CD14-positive monocyte (primary cell): ENCODE measurements around the gene HMGB4. TPM values are rescaled to one million over a fixed set of nuclear protein-coding genes. Genes with fewer than 3 reads are reported as not detected.

Source experiments
- DNase-seq, 3 donors: peaks; one replicate each; pipeline ENCODE4 v3.0.0-alpha.2; 2011 to 2022
- H2AFZ ChIP-seq: 2 replicates; pipeline ENCODE4 v1.6.0; 2012; ENCODE audit warnings: mild to moderate bottlenecking, low read depth, low read length, inconsistent platforms; ENCODE audit not compliant: insufficient read depth, poor library complexity, severe bottlenecking
- H3K27ac ChIP-seq, 2 donors: 1 replicate in 1 of 2; 2 replicates in 1 of 2; pipeline ENCODE4 v1.5.1; 2012 to 2013; ENCODE audit warnings: low read length in 2 of 2, control low read depth in 1 of 2, inconsistent platforms in 1 of 2, low read depth in 1 of 2, mild to moderate bottlenecking in 1 of 2
- H3K27me3 ChIP-seq, 2 donors: one replicate each; pipeline versions ENCODE4 v1.6.0 to v1.6.1; 2011 to 2013; ENCODE audit warnings: low read length in 2 of 2; ENCODE audit not compliant: control insufficient read depth in 2 of 2, insufficient read depth in 2 of 2
- H3K36me3 ChIP-seq, 2 donors: replicated peaks in 1 of 2; 1 replicate in 1 of 2; 2 replicates in 1 of 2; pipeline versions ENCODE4 v1.5.1 to v1.6.1; 2012 to 2013; ENCODE audit warnings: low read length in 2 of 2, control low read depth in 1 of 2, inconsistent platforms in 1 of 2, mild to moderate bottlenecking in 1 of 2; ENCODE audit not compliant: insufficient read depth in 2 of 2, control insufficient read depth in 1 of 2
- H3K4me1 ChIP-seq, 2 donors: 1 replicate in 1 of 2; 2 replicates in 1 of 2; pipeline versions ENCODE4 v1.5.1 to v1.6.1; 2012 to 2013; ENCODE audit warnings: low read length in 2 of 2, control low read depth in 1 of 2, inconsistent platforms in 1 of 2, mild to moderate bottlenecking in 1 of 2, moderate library complexity in 1 of 2; ENCODE audit not compliant: insufficient read depth in 2 of 2, control insufficient read depth in 1 of 2
- H3K4me2 ChIP-seq: replicated peaks from 2 replicates; pipeline ENCODE3; 2012; ENCODE audit warnings: low read length, moderate library complexity, mild to moderate bottlenecking; ENCODE audit not compliant: poor library complexity, severe bottlenecking; ENCODE audit errors: extremely low read depth
- H3K4me3 ChIP-seq, 3 experiments: fragments of 200-600 bp in 1 of 3; sonication (generic) in 1 of 3; replicated peaks in 1 of 3; 1 replicate in 2 of 3; 2 replicates in 1 of 3; pipeline ENCODE4 v1.5.1; 2011 to 2013; ENCODE audit warnings: low read length in 3 of 3, mild to moderate bottlenecking in 3 of 3, control low read depth in 2 of 3, low read depth in 2 of 3, inconsistent platforms in 1 of 3, moderate library complexity in 1 of 3
- H3K79me2 ChIP-seq: 2 replicates; pipeline ENCODE4 v1.6.0; 2012; ENCODE audit warnings: mild to moderate bottlenecking, control low read depth, inconsistent platforms, low read length, moderate library complexity; ENCODE audit not compliant: insufficient read depth
- H3K9ac ChIP-seq: 2 replicates; pipeline ENCODE4 v1.6.0; 2017; ENCODE audit warnings: low read length, mild to moderate bottlenecking; ENCODE audit not compliant: insufficient read depth, poor library complexity, severe bottlenecking
- H3K9me3 ChIP-seq, 2 donors: replicated peaks in 1 of 2; 1 replicate in 1 of 2; 2 replicates in 1 of 2; pipeline versions ENCODE4 v1.5.1 to v1.6.1; 2012 to 2013; ENCODE audit warnings: low read length in 2 of 2, control low read depth in 1 of 2; ENCODE audit not compliant: control insufficient read depth in 1 of 2, insufficient read depth in 1 of 2
- H4K20me1 ChIP-seq: 2 replicates; pipeline ENCODE4 v1.6.0; 2012; ENCODE audit warnings: mild to moderate bottlenecking, low read length, control low read depth, moderate library complexity; ENCODE audit not compliant: insufficient read depth
- H3K27ac Mint-ChIP-seq, 7 donors: one replicate each; pipeline ENCODE4 v1.8.0; 2020; ENCODE audit warnings: mild to moderate bottlenecking in 7 of 7, mixed read lengths in 7 of 7, moderate library complexity in 6 of 7, inconsistent platforms in 2 of 7
- H3K27me3 Mint-ChIP-seq, 3 donors: one replicate each; pipeline ENCODE4 v1.8.0; 2021 to 2022; ENCODE audit warnings: low read depth in 3 of 3, mild to moderate bottlenecking in 3 of 3, mixed read lengths in 3 of 3, moderate library complexity in 3 of 3, inconsistent platforms in 1 of 3
- H3K36me3 Mint-ChIP-seq, 2 donors: one replicate each; pipeline ENCODE4 v1.8.0; 2020; ENCODE audit warnings: mixed read lengths in 2 of 2, inconsistent platforms in 1 of 2, mild to moderate bottlenecking in 1 of 2
- H3K4me1 Mint-ChIP-seq: one replicate; pipeline ENCODE4 v1.8.0; 2020; ENCODE audit warnings: mild to moderate bottlenecking, mixed read lengths
- H3K4me3 Mint-ChIP-seq, 2 donors: one replicate each; pipeline ENCODE4 v1.8.0; 2020; ENCODE audit warnings: mild to moderate bottlenecking in 2 of 2, mixed read lengths in 2 of 2, moderate library complexity in 1 of 2
- H3K9me3 Mint-ChIP-seq, 7 donors: one replicate each; pipeline ENCODE4 v1.8.0; 2020 to 2022; ENCODE audit warnings: mixed read lengths in 7 of 7, mild to moderate bottlenecking in 6 of 7, moderate library complexity in 6 of 7, inconsistent platforms in 2 of 7
- WGBS: methylation state at CpG from one replicate; pipeline ENCODE4 v1.1.5; 2013; ENCODE audit warnings: missing lambda C conversion rate; ENCODE audit not compliant: insufficient coverage; 5-methylcytosine and 5-hydroxymethylcytosine counted together
- intact Hi-C, 2 donors: fragments of 100-400 bp; cut with micrococcal nuclease; formaldehyde crosslinking; loops; one replicate each; pipeline versions ENCODE4 v1.15.0 to v1.15.1; 2023
- polyA plus RNA-seq, 3 donors: library from polyadenylated mRNA; depleted of rRNA in 1 of 3; unstranded in 2 of 3; stranded (reverse) in 1 of 3; fragments of 300-500 nt in 2 of 3; fragments of >200 nt in 1 of 3; fragmentation: Illumina TruSeq in 2 of 3; gene quantifications; 1 replicate in 2 of 3; 2 replicates in 1 of 3; pipeline ENCODE4 v1.2.3, GENCODE V29; 2012 to 2021
- TF ChIP-seq, protein P1 (sequence below): fragments of 200-600 bp; IDR thresholded peaks from one replicate; pipeline ENCODE4 v1.8.0; 2022; ENCODE audit warnings: antibody characterized with exemption, mild to moderate bottlenecking

The HMGB4 gene
- polyA plus RNA-seq, 3 donors = not detected

DNA sequence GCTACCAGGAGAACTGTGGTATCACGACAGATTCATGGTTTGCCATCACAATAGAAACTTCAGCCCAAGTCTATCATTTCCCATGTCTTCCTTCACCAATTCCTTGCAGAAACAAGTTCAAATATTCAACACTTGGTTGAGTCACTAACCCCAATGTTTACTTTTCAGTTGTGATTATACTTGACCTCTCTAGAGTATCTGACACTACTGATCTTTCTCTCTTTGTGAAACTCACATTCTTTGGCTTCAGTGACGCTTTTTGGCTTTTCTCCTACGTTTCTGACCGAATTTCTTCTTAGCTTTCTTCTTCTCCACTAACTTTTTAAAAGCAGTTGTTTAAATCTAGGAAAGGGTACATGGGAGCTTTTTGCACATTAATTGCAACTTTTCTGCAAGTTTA is 48.8 kb upstream of the HMGB4 start:
- Mint-ChIP-seq H3K27ac (no peak overlapping the region), H3K36me3 (no peaks in the 10 kb centered on the region), H3K4me3 (no peak overlapping the region), H3K27me3 (peaks cover 0 to 5% (median 3%) of the 10 kb centered on the region in 3 donors), H3K4me1 (no peaks in the 10 kb centered on the region), H3K9me3 (peaks cover 0 to 15% (median 3%) of the 10 kb centered on the region in 7 donors)
- no peak overlapping the region for H3K4me3 ChIP-seq
- TF ChIP-seq, protein P1, sequence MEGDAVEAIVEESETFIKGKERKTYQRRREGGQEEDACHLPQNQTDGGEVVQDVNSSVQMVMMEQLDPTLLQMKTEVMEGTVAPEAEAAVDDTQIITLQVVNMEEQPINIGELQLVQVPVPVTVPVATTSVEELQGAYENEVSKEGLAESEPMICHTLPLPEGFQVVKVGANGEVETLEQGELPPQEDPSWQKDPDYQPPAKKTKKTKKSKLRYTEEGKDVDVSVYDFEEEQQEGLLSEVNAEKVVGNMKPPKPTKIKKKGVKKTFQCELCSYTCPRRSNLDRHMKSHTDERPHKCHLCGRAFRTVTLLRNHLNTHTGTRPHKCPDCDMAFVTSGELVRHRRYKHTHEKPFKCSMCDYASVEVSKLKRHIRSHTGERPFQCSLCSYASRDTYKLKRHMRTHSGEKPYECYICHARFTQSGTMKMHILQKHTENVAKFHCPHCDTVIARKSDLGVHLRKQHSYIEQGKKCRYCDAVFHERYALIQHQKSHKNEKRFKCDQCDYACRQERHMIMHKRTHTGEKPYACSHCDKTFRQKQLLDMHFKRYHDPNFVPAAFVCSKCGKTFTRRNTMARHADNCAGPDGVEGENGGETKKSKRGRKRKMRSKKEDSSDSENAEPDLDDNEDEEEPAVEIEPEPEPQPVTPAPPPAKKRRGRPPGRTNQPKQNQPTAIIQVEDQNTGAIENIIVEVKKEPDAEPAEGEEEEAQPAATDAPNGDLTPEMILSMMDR = no peak
- no peak overlapping the region for H2AFZ ChIP-seq
- H3K4me1 ChIP-seq = no peaks in the 10 kb centered on the region
- H4K20me1 ChIP-seq = no peaks in the 10 kb centered on the region
- no peak overlapping the region for H3K27ac ChIP-seq
- no peaks in the 10 kb centered on the region for H3K36me3 ChIP-seq
- no peaks in the 10 kb centered on the region for H3K9me3 ChIP-seq
- WGBS = 71% methylated on average over 2 of the region's 4 CpGs
- H3K27me3 ChIP-seq = no peaks in the 10 kb centered on the region
- H3K9ac ChIP-seq = no peak overlapping the region
- no peak overlapping the region for H3K4me2 ChIP-seq
- intact Hi-C loops = no loop called here
- H3K79me2 ChIP-seq = no peaks in the 10 kb centered on the region
- DNase-seq = no peak

DNA sequence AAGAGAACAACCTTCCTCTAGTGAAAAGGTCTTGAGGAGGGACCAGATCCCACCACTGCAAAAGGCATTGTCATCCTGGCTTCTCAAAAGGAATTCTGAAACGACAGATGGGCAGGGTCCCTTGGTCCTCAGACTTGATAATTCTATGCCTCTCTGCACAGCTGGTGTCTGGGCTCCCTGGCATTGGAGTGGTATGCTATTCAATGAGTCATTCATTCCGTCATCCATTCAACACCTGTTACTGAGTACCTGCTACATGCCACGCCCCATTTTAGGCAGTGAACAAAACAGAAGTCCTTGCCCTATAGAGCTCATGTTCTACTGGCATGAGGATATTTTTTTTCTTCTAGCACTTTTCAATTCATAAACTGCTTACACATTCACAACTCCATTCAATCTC is 45.8 kb upstream of the HMGB4 start:
- no peaks in the 10 kb centered on the region for H3K4me1 Mint-ChIP-seq
- H2AFZ ChIP-seq = no peak overlapping the region
- no peak overlapping the region for H3K4me3 Mint-ChIP-seq
- no peak overlapping the region for H3K9ac ChIP-seq
- H3K4me2 ChIP-seq = no peak overlapping the region
- no peak for DNase-seq
- no peak overlapping the region for H3K27ac Mint-ChIP-seq
- WGBS = 91% methylated on average over 1 of the region's 3 CpGs
- H3K36me3 ChIP-seq = no peaks in the 10 kb centered on the region
- H4K20me1 ChIP-seq = no peaks in the 10 kb centered on the region
- TF ChIP-seq, protein P1 = no peak
- peaks cover 0 to 17% (median 2%) of the 10 kb centered on the region in 7 donors for H3K9me3 Mint-ChIP-seq
- peaks cover 2 to 7% (median 3%) of the 10 kb centered on the region in 3 donors for H3K27me3 Mint-ChIP-seq
- no peaks in the 10 kb centered on the region for H3K4me1 ChIP-seq
- H3K36me3 Mint-ChIP-seq = no peaks in the 10 kb centered on the region
- intact Hi-C loops = no loop called here
- H3K79me2 ChIP-seq = no peaks in the 10 kb centered on the region
- no peak overlapping the region for H3K27ac ChIP-seq
- peaks cover 0 to 3% of the 10 kb centered on the region in 2 donors for H3K9me3 ChIP-seq
- H3K27me3 ChIP-seq = no peaks in the 10 kb centered on the region
- H3K4me3 ChIP-seq = no peak overlapping the region
